Measurements from ENCODE around the gene SULT6B1. TPM values are rescaled to one million over a fixed set of nuclear protein-coding genes. Genes with fewer than 3 reads are reported as not detected.

The SULT6B1 gene
- total RNA-seq, 1 experiment from 2014 or later = not detected

DNA sequence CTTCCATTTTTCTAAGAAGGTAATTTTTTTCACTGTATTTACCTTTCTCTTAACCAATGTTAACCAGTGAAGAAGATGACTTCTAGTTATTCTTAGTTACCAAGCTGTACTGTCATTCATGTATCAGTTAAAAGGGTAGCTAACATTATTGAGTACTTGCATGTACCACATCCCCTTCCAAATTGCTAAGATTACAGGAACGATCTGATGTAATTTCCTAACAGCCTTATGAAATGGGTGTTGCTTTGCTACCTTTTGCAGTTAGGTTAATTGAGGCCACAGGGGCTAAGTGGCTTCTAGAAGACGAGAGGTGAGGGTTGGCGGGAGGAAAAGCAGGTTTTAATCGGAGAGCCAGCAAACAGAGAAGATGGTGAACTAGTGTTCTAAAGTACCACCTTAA lies 1.8 kb upstream of the SULT6B1 start:
- Histone ChIP-seq H3K27me3 (ENCODE audit: insufficient read depth, low read depth) (no peaks in the 10 kb centered on the region), H3K9me3 (ENCODE audit: insufficient read depth, low read depth) (no peaks in the 10 kb centered on the region; the same call in 1 of the 2 replicates), H3F3A (ENCODE audit: insufficient read depth, low read depth) (peaks cover 14% of the 10 kb centered on the region), H3K9me2 (ENCODE audit: insufficient read depth) (no peaks in the 10 kb centered on the region), H3K27ac (peak overlapping the region; percentile 65), H3K36me3 (ENCODE audit: low read depth) (no peaks in the 10 kb centered on the region), H4K20me1 (ENCODE audit: insufficient read depth) (no peaks in the 10 kb centered on the region), H2AFZ (peak overlapping the region; percentile 10; the same call in 1 of the 2 replicates), H3K4me1 (replicated peaks; ENCODE audit: insufficient read depth) (peaks cover 19% of the 10 kb centered on the region), H3K4me3 (no peak overlapping the region), H3K79me2 (ENCODE audit: low read depth) (no peaks in the 10 kb centered on the region), H3K4me2 (peak overlapping the region; percentile 29)
- intact Hi-C loops (cut with micrococcal nuclease; ENCODE audit: unreplicated experiment) = no loop called here
- no TSS peak for BruUV-seq (replicated peaks)
- TF ChIP-seq, protein P1, sequence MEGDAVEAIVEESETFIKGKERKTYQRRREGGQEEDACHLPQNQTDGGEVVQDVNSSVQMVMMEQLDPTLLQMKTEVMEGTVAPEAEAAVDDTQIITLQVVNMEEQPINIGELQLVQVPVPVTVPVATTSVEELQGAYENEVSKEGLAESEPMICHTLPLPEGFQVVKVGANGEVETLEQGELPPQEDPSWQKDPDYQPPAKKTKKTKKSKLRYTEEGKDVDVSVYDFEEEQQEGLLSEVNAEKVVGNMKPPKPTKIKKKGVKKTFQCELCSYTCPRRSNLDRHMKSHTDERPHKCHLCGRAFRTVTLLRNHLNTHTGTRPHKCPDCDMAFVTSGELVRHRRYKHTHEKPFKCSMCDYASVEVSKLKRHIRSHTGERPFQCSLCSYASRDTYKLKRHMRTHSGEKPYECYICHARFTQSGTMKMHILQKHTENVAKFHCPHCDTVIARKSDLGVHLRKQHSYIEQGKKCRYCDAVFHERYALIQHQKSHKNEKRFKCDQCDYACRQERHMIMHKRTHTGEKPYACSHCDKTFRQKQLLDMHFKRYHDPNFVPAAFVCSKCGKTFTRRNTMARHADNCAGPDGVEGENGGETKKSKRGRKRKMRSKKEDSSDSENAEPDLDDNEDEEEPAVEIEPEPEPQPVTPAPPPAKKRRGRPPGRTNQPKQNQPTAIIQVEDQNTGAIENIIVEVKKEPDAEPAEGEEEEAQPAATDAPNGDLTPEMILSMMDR (conservative IDR thresholded peaks at IDR 0.05) = no peak
- TF ChIP-seq EZH2 (IDR thresholded peaks at IDR 0.05; ENCODE audit: low read depth) = no peak
- ChIA-PET CTCF (no interaction called here), POLR2A (ENCODE audit: unreplicated experiment) (interaction anchor here (0.6 kb wide), 1 partner anchor 222 kb away, joined by 4 read pairs; no protein-coding TSS in a partner anchor)
- DNase-seq = no peak

- TF ChIP-seq, protein P1 (conservative IDR thresholded peaks at IDR 0.05) = no peak
- TF ChIP-seq EZH2 (IDR thresholded peaks at IDR 0.05; ENCODE audit: low read depth) = no peak
- Histone ChIP-seq H3K27ac (peak overlapping the region; percentile 65), H4K20me1 (ENCODE audit: insufficient read depth) (no peaks in the 10 kb centered on the region), H3K4me1 (replicated peaks; ENCODE audit: insufficient read depth) (peaks cover 19% of the 10 kb centered on the region), H3K27me3 (ENCODE audit: insufficient read depth, low read depth) (no peaks in the 10 kb centered on the region), H2AFZ (peak overlapping the region; percentile 10; the same call in 1 of the 2 replicates), H3K36me3 (ENCODE audit: low read depth) (no peaks in the 10 kb centered on the region), H3K4me2 (peak overlapping the region; percentile 29), H3F3A (ENCODE audit: insufficient read depth, low read depth) (peaks cover 14% of the 10 kb centered on the region), H3K79me2 (ENCODE audit: low read depth) (no peaks in the 10 kb centered on the region), H3K9me2 (ENCODE audit: insufficient read depth) (no peaks in the 10 kb centered on the region), H3K9me3 (ENCODE audit: insufficient read depth, low read depth) (no peaks in the 10 kb centered on the region), H3K4me3 (no peak overlapping the region)
- BruUV-seq (replicated peaks) = no TSS peak
- ChIA-PET CTCF (no interaction called here), POLR2A (ENCODE audit: unreplicated experiment) (interaction anchor here (0.6 kb wide), 1 partner anchor 222 kb away, joined by 4 read pairs; no protein-coding TSS in a partner anchor)
- intact Hi-C loops (cut with micrococcal nuclease; ENCODE audit: unreplicated experiment) = no loop called here
- peak; percentile 52 to 92 for DNase-seq
These were observed 1.1 kb upstream of the SULT6B1 start for GRCh38 chr2:37189452-37190153.

DNA sequence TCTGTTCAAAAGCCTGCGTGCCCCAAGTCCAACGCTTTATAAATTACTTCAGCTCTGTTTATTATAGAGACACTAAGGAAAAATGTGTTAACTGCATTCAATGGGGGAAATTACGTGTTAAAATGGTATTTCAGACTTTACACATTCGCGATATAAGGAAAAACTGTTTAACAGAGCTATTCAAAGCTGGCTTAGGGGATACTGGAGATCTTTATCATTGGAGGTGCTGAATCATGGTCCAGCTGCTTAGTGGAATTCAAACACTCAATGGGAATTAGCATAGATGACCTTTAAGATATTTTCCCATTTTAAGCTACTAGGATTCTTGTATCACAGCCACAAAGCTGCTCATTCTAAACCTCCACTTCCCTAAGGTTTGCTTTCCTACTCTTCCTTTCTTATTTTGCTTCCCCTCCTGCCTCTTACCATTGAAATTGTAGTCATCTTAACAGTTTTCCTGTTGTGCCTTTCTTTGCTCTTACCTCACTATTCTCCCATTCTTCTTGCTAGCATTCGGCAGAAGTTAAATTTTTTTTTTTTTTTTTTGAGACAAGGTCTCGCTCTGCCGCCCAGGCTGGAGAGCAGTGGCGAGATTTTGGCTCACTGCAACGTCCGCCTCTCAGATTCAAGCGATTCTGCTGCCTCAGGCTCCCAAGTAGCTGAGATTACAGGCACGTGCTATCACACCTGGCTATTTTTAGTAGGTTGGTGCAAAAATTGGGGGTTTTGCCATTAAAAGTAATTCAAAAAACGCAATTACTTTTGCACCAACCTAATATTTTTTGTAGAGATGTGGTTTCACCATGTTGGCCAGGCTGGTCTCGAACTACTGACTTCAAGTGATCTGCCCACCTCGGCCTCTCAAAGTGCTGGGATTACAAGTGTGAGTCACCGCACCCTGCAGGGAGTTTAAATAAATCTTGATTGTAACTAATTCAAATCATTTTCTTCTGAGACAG lies 6.5 kb downstream of the SULT6B1 start:
- intact Hi-C loops (cut with micrococcal nuclease; ENCODE audit: unreplicated experiment) = no loop called here
- peaks cover 15% of the 10 kb centered on the region for H3K4me1 ChIP-seq (replicated peaks; ENCODE audit: insufficient read depth)
- no TSS peak for BruUV-seq (replicated peaks)
- ChIA-PET CTCF (interaction anchor here (0.7 to 0.9 kb wide), 2 partner anchors 14 to 39 kb away, joined by 3 to 4 read pairs; no protein-coding TSS in a partner anchor), POLR2A (ENCODE audit: unreplicated experiment) (interaction anchor here (0.7 kb wide), 1 partner anchor 51 kb away, joined by 3 read pairs; no protein-coding TSS in a partner anchor)
- TF ChIP-seq, protein P1 (conservative IDR thresholded peaks at IDR 0.05) = no peak
- TF ChIP-seq EZH2 (IDR thresholded peaks at IDR 0.05; ENCODE audit: low read depth) = no peak
- H3K27me3 ChIP-seq (ENCODE audit: insufficient read depth, low read depth) = no peaks in the 10 kb centered on the region
- no peaks in the 10 kb centered on the region for H3K9me3 ChIP-seq (ENCODE audit: insufficient read depth, low read depth)
- no peaks in the 10 kb centered on the region for H3K79me2 ChIP-seq (ENCODE audit: low read depth)
- peak overlapping the region; percentile 29 for H3K27ac ChIP-seq
- H3K36me3 ChIP-seq (ENCODE audit: low read depth) = no peaks in the 10 kb centered on the region
- H3K9me2 ChIP-seq (ENCODE audit: insufficient read depth) = no peaks in the 10 kb centered on the region
- peak overlapping the region; percentile 7; the same call in 1 of the 2 replicates for H2AFZ ChIP-seq
- peak in 1 of 2 experiments; percentile 85 for DNase-seq
- H3K4me3 ChIP-seq = no peak overlapping the region
- peak overlapping the region; percentile 49 for H3K4me2 ChIP-seq
- H3F3A ChIP-seq (ENCODE audit: insufficient read depth, low read depth) = peaks cover 6% of the 10 kb centered on the region; the same call in 1 of the 2 replicates
- H4K20me1 ChIP-seq (ENCODE audit: insufficient read depth) = no peaks in the 10 kb centered on the region

Measured in PC-9 (cell line).